Osteoblast (primary cell): ENCODE results near the gene PDGFD. TPM values are rescaled to one million over a fixed set of nuclear protein-coding genes. Genes with fewer than 3 reads are reported as not detected.

ENCODE experiments used
- DNase-seq: peaks from one replicate; pipeline ENCODE4 v3.0.0; 2011; ENCODE audit warnings: low spot score, mixed read lengths; ENCODE audit not compliant: insufficient read length; ENCODE audit errors: missing footprints
- H2AFZ ChIP-seq: 2 replicates; pipeline ENCODE4 v1.6.0; 2011; ENCODE audit warnings: mild to moderate bottlenecking, low read length
- H3K27ac ChIP-seq: 2 replicates; pipeline ENCODE4 v1.5.1; 2011; ENCODE audit warnings: mild to moderate bottlenecking, low read depth, low read length, moderate library complexity
- H3K27me3 ChIP-seq: 2 replicates; pipeline ENCODE4 v1.6.0; 2012; ENCODE audit warnings: mild to moderate bottlenecking, control low read depth, inconsistent platforms, low read length, moderate library complexity; ENCODE audit not compliant: insufficient read depth
- H3K36me3 ChIP-seq: 2 replicates; pipeline ENCODE4 v1.5.1; 2011; ENCODE audit warnings: mild to moderate bottlenecking, low read length, control low read depth, moderate library complexity; ENCODE audit not compliant: insufficient read depth
- H3K4me1 ChIP-seq: 2 replicates; pipeline ENCODE4 v1.5.1; 2011; ENCODE audit warnings: mild to moderate bottlenecking, low read length, control low read depth, moderate library complexity; ENCODE audit not compliant: insufficient read depth
- H3K4me2 ChIP-seq: 2 replicates; pipeline ENCODE4 v1.6.0; 2011; ENCODE audit warnings: mild to moderate bottlenecking, low read length; ENCODE audit not compliant: insufficient read depth
- H3K4me3 ChIP-seq: fragments of 200-600 bp; sonication (generic); 3 replicates; pipeline ENCODE4 v1.5.1; 2012; ENCODE audit warnings: mild to moderate bottlenecking, low read length, inconsistent platforms; ENCODE audit not compliant: insufficient read depth
- H3K79me2 ChIP-seq: 2 replicates; pipeline ENCODE4 v1.6.0; 2012; ENCODE audit warnings: mild to moderate bottlenecking, low read length, control low read depth, inconsistent platforms; ENCODE audit not compliant: insufficient read depth
- H3K9me3 ChIP-seq: 2 replicates; pipeline ENCODE4 v1.5.1; 2011; ENCODE audit warnings: low read depth, low read length, control low read depth
- H4K20me1 ChIP-seq: 2 replicates; pipeline ENCODE4 v1.6.0; 2012; ENCODE audit warnings: mild to moderate bottlenecking, low read length, control low read depth; ENCODE audit not compliant: insufficient read depth
- total RNA-seq: library from RNA; depleted of rRNA; stranded (reverse); fragments of >200 nt; gene quantifications from 2 replicates; pipeline ENCODE4 v1.2.3, GENCODE V29; 2012
- TF ChIP-seq, protein P1 (sequence below): IDR thresholded peaks from 2 replicates; pipeline ENCODE4 v1.5.1; 2011; ENCODE audit warnings: mild to moderate bottlenecking, low read depth, low read length, moderate library complexity; ENCODE audit errors: extremely low read depth

PDGFD gene
- total RNA-seq, 1 donor, result 4.7 TPM

- H3K27ac ChIP-seq, result no peak overlapping the region
- DNase-seq, result no peak
- TF ChIP-seq, protein P1, sequence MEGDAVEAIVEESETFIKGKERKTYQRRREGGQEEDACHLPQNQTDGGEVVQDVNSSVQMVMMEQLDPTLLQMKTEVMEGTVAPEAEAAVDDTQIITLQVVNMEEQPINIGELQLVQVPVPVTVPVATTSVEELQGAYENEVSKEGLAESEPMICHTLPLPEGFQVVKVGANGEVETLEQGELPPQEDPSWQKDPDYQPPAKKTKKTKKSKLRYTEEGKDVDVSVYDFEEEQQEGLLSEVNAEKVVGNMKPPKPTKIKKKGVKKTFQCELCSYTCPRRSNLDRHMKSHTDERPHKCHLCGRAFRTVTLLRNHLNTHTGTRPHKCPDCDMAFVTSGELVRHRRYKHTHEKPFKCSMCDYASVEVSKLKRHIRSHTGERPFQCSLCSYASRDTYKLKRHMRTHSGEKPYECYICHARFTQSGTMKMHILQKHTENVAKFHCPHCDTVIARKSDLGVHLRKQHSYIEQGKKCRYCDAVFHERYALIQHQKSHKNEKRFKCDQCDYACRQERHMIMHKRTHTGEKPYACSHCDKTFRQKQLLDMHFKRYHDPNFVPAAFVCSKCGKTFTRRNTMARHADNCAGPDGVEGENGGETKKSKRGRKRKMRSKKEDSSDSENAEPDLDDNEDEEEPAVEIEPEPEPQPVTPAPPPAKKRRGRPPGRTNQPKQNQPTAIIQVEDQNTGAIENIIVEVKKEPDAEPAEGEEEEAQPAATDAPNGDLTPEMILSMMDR, result no peak
- H3K4me3 ChIP-seq, result no peak overlapping the region
- no peaks in the 10 kb centered on the region for H4K20me1 ChIP-seq
- H3K4me2 ChIP-seq, result no peak overlapping the region
- no peaks in the 10 kb centered on the region for H3K79me2 ChIP-seq
- no peaks in the 10 kb centered on the region for H3K4me1 ChIP-seq
- no peaks in the 10 kb centered on the region for H3K27me3 ChIP-seq
- no peak overlapping the region for H2AFZ ChIP-seq
- H3K36me3 ChIP-seq, result no peaks in the 10 kb centered on the region
- no peaks in the 10 kb centered on the region for H3K9me3 ChIP-seq
Measured at GRCh38 chr11:103924166-103925013, 239.6 kb downstream of the PDGFD start.

DNA sequence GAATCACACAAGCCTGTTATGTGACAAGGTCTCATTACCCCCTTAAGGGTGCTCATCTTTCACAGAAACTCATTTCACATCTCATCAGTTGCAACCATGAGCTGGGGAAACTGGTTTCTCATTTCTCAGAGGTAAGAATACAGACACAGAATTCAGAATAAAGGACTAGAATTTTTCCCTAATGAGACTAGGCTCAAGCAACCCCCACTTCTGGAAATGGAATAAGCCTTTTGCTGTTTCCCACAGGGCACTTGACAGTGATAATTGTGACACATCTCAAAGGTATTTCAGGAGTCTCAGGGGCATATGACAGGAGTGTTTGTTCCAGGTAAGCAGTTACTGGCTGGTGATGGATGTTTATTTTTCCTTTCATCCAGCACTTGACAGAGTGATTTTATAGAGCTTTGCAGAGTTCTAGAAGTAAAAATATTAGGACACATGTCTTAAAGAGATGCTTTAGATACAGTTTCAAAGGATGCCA lies 240.5 kb downstream of the PDGFD start:
- no peaks in the 10 kb centered on the region for H3K79me2 ChIP-seq
- no peak overlapping the region for H3K4me2 ChIP-seq
- H3K4me1 ChIP-seq, result no peaks in the 10 kb centered on the region
- H2AFZ ChIP-seq, result no peak overlapping the region
- H3K36me3 ChIP-seq, result no peaks in the 10 kb centered on the region
- no peaks in the 10 kb centered on the region for H4K20me1 ChIP-seq
- no peak for DNase-seq
- no peaks in the 10 kb centered on the region for H3K27me3 ChIP-seq
- TF ChIP-seq, protein P1, result no peak
- H3K27ac ChIP-seq, result no peak overlapping the region
- H3K4me3 ChIP-seq, result no peak overlapping the region
- no peaks in the 10 kb centered on the region for H3K9me3 ChIP-seq

GRCh38 chr11:103920933-103921332 lies 243.0 kb downstream of the PDGFD start:
- no peak overlapping the region for H3K27ac ChIP-seq

DNA sequence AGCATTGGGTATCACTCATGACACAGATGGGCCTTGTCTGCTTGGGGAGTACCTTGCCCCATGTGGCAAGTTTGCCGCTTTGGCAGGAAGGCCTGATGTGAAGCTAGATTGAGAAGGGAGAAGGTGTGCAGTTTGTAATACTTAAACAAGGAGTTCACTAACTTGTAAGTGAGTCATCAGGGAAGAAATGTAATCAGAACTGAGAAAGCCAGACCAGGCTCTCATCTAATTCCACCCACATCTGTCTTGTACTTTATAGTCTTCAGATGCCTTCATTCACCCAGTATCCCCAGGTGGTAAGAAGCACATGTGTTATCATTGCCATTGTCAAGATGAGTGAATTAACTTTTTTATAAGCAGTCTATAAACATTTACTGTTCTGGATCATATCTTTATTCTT lies 243.5 kb downstream of the PDGFD start:
- no peak overlapping the region for H3K4me2 ChIP-seq
- no peaks in the 10 kb centered on the region for H3K79me2 ChIP-seq
- H2AFZ ChIP-seq, result no peak overlapping the region
- H3K4me3 ChIP-seq, result no peak overlapping the region
- H3K27me3 ChIP-seq, result no peaks in the 10 kb centered on the region
- DNase-seq, result no peak
- no peak overlapping the region for H3K27ac ChIP-seq
- H3K36me3 ChIP-seq, result no peaks in the 10 kb centered on the region
- no peaks in the 10 kb centered on the region for H4K20me1 ChIP-seq
- no peaks in the 10 kb centered on the region for H3K4me1 ChIP-seq
- H3K9me3 ChIP-seq, result no peaks in the 10 kb centered on the region
- TF ChIP-seq, protein P1, result no peak

More at GRCh38 chr11:103920933-103921332, 243.0 kb downstream of the PDGFD start:
- Histone ChIP-seq H3K27me3 (no peaks in the 10 kb centered on the region), H3K9me3 (no peaks in the 10 kb centered on the region), H3K4me3 (no peak overlapping the region), H4K20me1 (no peaks in the 10 kb centered on the region), H3K79me2 (no peaks in the 10 kb centered on the region), H2AFZ (no peak overlapping the region), H3K4me2 (no peak overlapping the region), H3K4me1 (no peaks in the 10 kb centered on the region), H3K36me3 (no peaks in the 10 kb centered on the region)
- no peak for DNase-seq
- TF ChIP-seq, protein P1, result no peak
